ENCODE measurements around the gene B4GALT5. TPM values are rescaled to one million over a fixed set of nuclear protein-coding genes. Genes with fewer than 3 reads are reported as not detected.

Gene B4GALT5
- total and polyA plus RNA-seq, 2 donors (not counting 1 experiment from before 2014, with no cell fraction given) = 21.0 to 28.0 TPM

- peaks cover 5% of the 10 kb centered on the region for H3K27me3 ChIP-seq (ENCODE audit: control insufficient read depth, insufficient read depth, low read length)
- H3K4me1 ChIP-seq (ENCODE audit: control insufficient read depth, extremely low read depth, insufficient read depth, low read length) = no peaks in the 10 kb centered on the region
- H3K79me2 ChIP-seq (ENCODE audit: control insufficient read depth, insufficient read depth, low read length) = no peaks in the 10 kb centered on the region
- TF ChIP-seq CTCF (conservative IDR thresholded peaks at IDR 0.05 in 1 of 2, IDR thresholded peaks at IDR 0.05 in 1 of 2; ENCODE audit: low read depth in 1 of 2, low read length in 2 of 2) (no peak), EZH2 (IDR thresholded peaks at IDR 0.05; ENCODE audit: low read length, missing control alignments) (no peak)
- no peak overlapping the region for H3K27ac ChIP-seq (ENCODE audit: insufficient read depth, low read length)
- no peak overlapping the region for H3K4me2 ChIP-seq (ENCODE audit: extremely low read depth, insufficient read depth, low read length)
- no peaks in the 10 kb centered on the region for H4K20me1 ChIP-seq (ENCODE audit: control insufficient read depth, extremely low read depth, insufficient read depth, low read length)
- no peak for DNase-seq (ENCODE audit: low read depth in 2 of 2)
- H3K9ac ChIP-seq (ENCODE audit: insufficient read depth, low read length) = no peak overlapping the region
- H3K9me3 ChIP-seq (ENCODE audit: control insufficient read depth, insufficient read depth, low read depth, low read length) = no peaks in the 10 kb centered on the region
- no peak overlapping the region for H2AFZ ChIP-seq (ENCODE audit: low read length)
- H3K4me3 ChIP-seq (replicated peaks in 1 of 4; ENCODE audit: control extremely low read depth in 1 of 4, insufficient read depth in 1 of 4, low read depth in 3 of 4, low read length in 4 of 4) = no peak overlapping the region
- H3K36me3 ChIP-seq (ENCODE audit: control insufficient read depth, insufficient read depth, low read length) = no peaks in the 10 kb centered on the region
Measured at GRCh38 chr20:49739042-49739441, 25.4 kb upstream of the B4GALT5 start.

GRCh38 chr20:49737260-49737659, 23.6 kb upstream of the B4GALT5 start:
- H3K4me2 ChIP-seq (ENCODE audit: extremely low read depth, insufficient read depth, low read length) = no peak overlapping the region
- H2AFZ ChIP-seq (ENCODE audit: low read length) = no peak overlapping the region
- no peaks in the 10 kb centered on the region for H4K20me1 ChIP-seq (ENCODE audit: control insufficient read depth, extremely low read depth, insufficient read depth, low read length)
- peaks cover 5% of the 10 kb centered on the region for H3K27me3 ChIP-seq (ENCODE audit: control insufficient read depth, insufficient read depth, low read length)
- no peak overlapping the region for H3K4me3 ChIP-seq (replicated peaks in 1 of 4; ENCODE audit: control extremely low read depth in 1 of 4, insufficient read depth in 1 of 4, low read depth in 3 of 4, low read length in 4 of 4)
- no peaks in the 10 kb centered on the region for H3K36me3 ChIP-seq (ENCODE audit: control insufficient read depth, insufficient read depth, low read length)
- no peak overlapping the region for H3K27ac ChIP-seq (ENCODE audit: insufficient read depth, low read length)
- no peak overlapping the region for H3K9ac ChIP-seq (ENCODE audit: insufficient read depth, low read length)
- TF ChIP-seq EZH2 (IDR thresholded peaks at IDR 0.05; ENCODE audit: low read length, missing control alignments) (no peak), CTCF (conservative IDR thresholded peaks at IDR 0.05 in 1 of 2, IDR thresholded peaks at IDR 0.05 in 1 of 2; ENCODE audit: low read depth in 1 of 2, low read length in 2 of 2) (no peak)
- no peaks in the 10 kb centered on the region for H3K9me3 ChIP-seq (ENCODE audit: control insufficient read depth, insufficient read depth, low read depth, low read length)
- H3K79me2 ChIP-seq (ENCODE audit: control insufficient read depth, insufficient read depth, low read length) = no peaks in the 10 kb centered on the region
- no peaks in the 10 kb centered on the region for H3K4me1 ChIP-seq (ENCODE audit: control insufficient read depth, extremely low read depth, insufficient read depth, low read length)
- DNase-seq (ENCODE audit: low read depth in 2 of 2) = no peak

- no peaks in the 10 kb centered on the region for H4K20me1 ChIP-seq (ENCODE audit: control insufficient read depth, extremely low read depth, insufficient read depth, low read length)
- no peaks in the 10 kb centered on the region for H3K9me3 ChIP-seq (ENCODE audit: control insufficient read depth, insufficient read depth, low read depth, low read length)
- H2AFZ ChIP-seq (ENCODE audit: low read length) = no peak overlapping the region
- no peaks in the 10 kb centered on the region for H3K36me3 ChIP-seq (ENCODE audit: control insufficient read depth, insufficient read depth, low read length)
- peak in 1 of 2 donors; percentile 82 for DNase-seq (ENCODE audit: low read depth in 2 of 2)
- no peaks in the 10 kb centered on the region for H3K79me2 ChIP-seq (ENCODE audit: control insufficient read depth, insufficient read depth, low read length)
- no peak overlapping the region for H3K9ac ChIP-seq (ENCODE audit: insufficient read depth, low read length)
- H3K4me3 ChIP-seq (replicated peaks in 1 of 4; ENCODE audit: control extremely low read depth in 1 of 4, insufficient read depth in 1 of 4, low read depth in 3 of 4, low read length in 4 of 4) = no peak overlapping the region
- no peak overlapping the region for H3K4me2 ChIP-seq (ENCODE audit: extremely low read depth, insufficient read depth, low read length)
- no peaks in the 10 kb centered on the region for H3K27me3 ChIP-seq (ENCODE audit: control insufficient read depth, insufficient read depth, low read length)
- TF ChIP-seq EZH2 (IDR thresholded peaks at IDR 0.05; ENCODE audit: low read length, missing control alignments) (no peak), CTCF (conservative IDR thresholded peaks at IDR 0.05 in 1 of 2, IDR thresholded peaks at IDR 0.05 in 1 of 2; ENCODE audit: low read depth in 1 of 2, low read length in 2 of 2) (no peak)
- H3K4me1 ChIP-seq (ENCODE audit: control insufficient read depth, extremely low read depth, insufficient read depth, low read length) = no peaks in the 10 kb centered on the region
- no peak overlapping the region for H3K27ac ChIP-seq (ENCODE audit: insufficient read depth, low read length)
Measured at GRCh38 chr20:49729780-49730179, 16.1 kb upstream of the B4GALT5 start.

All from fibroblast of lung (primary cell).